ENCODE measurements around the gene PKMYT1.

DNA sequence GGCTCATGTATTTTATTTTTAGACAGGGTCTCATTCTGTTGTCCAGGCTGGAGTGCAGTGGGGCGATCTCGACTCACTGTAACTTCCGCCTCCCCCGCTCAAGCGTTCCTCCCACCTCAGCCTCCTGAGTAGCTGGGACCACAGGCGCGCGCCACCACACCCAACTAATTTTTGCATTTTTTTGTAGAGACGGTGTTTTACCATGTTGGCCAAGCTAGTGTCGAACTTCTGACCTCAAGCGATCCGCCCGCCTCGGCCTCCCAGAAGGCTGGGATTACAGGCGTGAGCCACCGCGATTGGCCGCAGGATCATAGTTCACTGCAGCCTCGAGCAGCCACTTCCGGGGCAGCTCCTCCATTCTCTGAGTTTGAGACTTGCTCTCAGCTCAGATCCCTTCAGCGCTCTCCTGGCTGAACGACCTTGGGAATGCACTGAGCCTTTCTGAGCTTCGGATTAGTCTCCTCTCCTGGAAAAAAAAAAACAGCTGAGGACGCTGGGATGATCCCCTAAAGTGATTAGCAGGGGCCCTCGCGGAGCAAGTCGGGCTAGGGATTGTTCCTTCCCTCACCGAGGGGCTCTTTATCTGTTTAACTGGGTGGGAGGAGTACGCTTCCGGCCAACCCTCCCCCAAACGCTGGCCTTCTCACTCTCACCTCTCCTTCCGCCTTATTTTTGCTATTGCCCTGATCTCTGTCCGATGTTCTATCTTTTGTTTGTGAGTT is 1.1 kb upstream of the PKMYT1 start:
- TF ChIP-seq CTCF (conservative IDR thresholded peaks at IDR 0.05; ENCODE audit: low read length) (no peak), EZH2phosphoT487 (IDR thresholded peaks at IDR 0.05; ENCODE audit: borderline replicate concordance) (no peak)
